Heart right ventricle (tissue), 16 donors: ENCODE measurements around the gene TGIF2. TPM values are rescaled to one million over a fixed set of nuclear protein-coding genes. Genes with fewer than 3 reads are reported as not detected.
"Not testable (repeated sequence)": the region's sequence is repeated elsewhere in the genome, so short reads cannot be mapped to it uniquely, and the experiment has no call there.

ENCODE experiments used
- ATAC-seq, 8 donors: fragments of 200-7000 bp; cut with Tn5 transposase; one replicate each; pipeline ENCODE4 v1.9.1; 2020; ENCODE audit warnings: mild to moderate bottlenecking in 8 of 8, moderate library complexity in 8 of 8, moderate number of reproducible peaks in 1 of 8
- DNase-seq, 2 donors: peaks; one replicate each; pipeline ENCODE4 v3.0.0-alpha.2; 2020
- H3K27ac ChIP-seq, 10 donors: fragments of 200-600 bp; sonication (generic) in 2 of 10; one replicate each; pipeline versions ENCODE4 v1.5.0 to v1.8.0; 2020 to 2022; ENCODE audit warnings: mild to moderate bottlenecking in 3 of 10
- H3K27me3 ChIP-seq, 7 donors: fragments of 200-600 bp; one replicate each; pipeline ENCODE4 v1.8.0; 2021 to 2022; ENCODE audit warnings: mild to moderate bottlenecking in 2 of 7
- H3K36me3 ChIP-seq, 9 donors: fragments of 200-600 bp; sonication (generic) in 1 of 9; one replicate each; pipeline versions ENCODE4 v1.5.0 to v1.8.0; 2020 to 2022; ENCODE audit warnings: mild to moderate bottlenecking in 2 of 9
- H3K4me1 ChIP-seq, 9 donors: fragments of 200-600 bp; sonication (generic) in 1 of 9; one replicate each; pipeline versions ENCODE4 v1.5.0 to v1.8.0; 2020 to 2022; ENCODE audit warnings: mild to moderate bottlenecking in 4 of 9
- H3K4me3 ChIP-seq, 10 donors: fragments of 200-600 bp; sonication (generic) in 2 of 10; one replicate each; pipeline versions ENCODE4 v1.5.0 to v1.8.0; 2020 to 2022; ENCODE audit warnings: mild to moderate bottlenecking in 7 of 10, moderate library complexity in 2 of 10
- H3K9me3 ChIP-seq, 11 donors: fragments of 200-600 bp in 10 of 11; sonication (generic) in 2 of 11; one replicate each; pipeline versions ENCODE4 v1.5.0 to v1.8.0; 2013 to 2022; ENCODE audit warnings: mild to moderate bottlenecking in 2 of 11, control low read depth in 1 of 11, moderate library complexity in 1 of 11
- CTCF ChIP-seq, 9 donors: fragments of 200-600 bp; sonication (generic) in 2 of 9; IDR thresholded peaks; one replicate each; pipeline versions ENCODE4 v1.5.0 to v1.8.0; 2021 to 2022; ENCODE audit warnings: antibody characterized with exemption in 9 of 9, mild to moderate bottlenecking in 5 of 9, moderate library complexity in 1 of 9
- WGBS, 2 donors: extraction: QIAGEN DNeasy Blood & Tissue Kit; methylation state at CpG; one replicate each; pipeline ENCODE4 v1.1.7; 2013; ENCODE audit warnings: inconsistent platforms in 1 of 2; 5-methylcytosine and 5-hydroxymethylcytosine counted together
- intact Hi-C, 10 donors: fragments of 100-400 bp; cut with DNase I; formaldehyde crosslinking; loops; one replicate each; pipeline versions ENCODE4 v1.11.1 to v1.14.2; 2022
- polyA plus RNA-seq, 2 donors: library from polyadenylated mRNA; stranded (reverse); fragments of 200-250 nt; gene quantifications; one replicate each; pipeline ENCODE4 v1.2.3, GENCODE V29; 2013
- total RNA-seq, 10 donors: library from RNA; stranded (reverse); fragmentation: NEBNext Ultra II Directional in 3 of 10; extraction: Animal tissue kit (Norgen Biotek cat#: 25700) in 3 of 10; gene quantifications; one replicate each; pipeline versions ENCODE4 v1.2.1 to v1.2.4, GENCODE V29; 2021 to 2023
- donor health status: Arrhythmogenic right ventricular cardiomyopathy.
- donor health status: ischemic (EF 13 %, LVEDD 7.1; RV severe dilation, severe dysfunction).
- donor health status: healthy with polysubstance abuse.
- donor health status: DM: no; HTN: yes; CAD: no.
- donor health status: DM: no; HTN: no; CAD: no.
- donor health status: ischemic (EF 25% LVEDD 6.9; RV normal size, moderate dysfunction).
- donor health status: ischemic (EF 25% LVEDD 5.7; RV mildly dilated, moderate dysfunction).
- donor health status: healthy.
- donor health status: DM: yes; HTN: yes; CAD: no.
- donor health status: Ischemic cardiomyopathy.
- donor health status: ischemic (EF 35%, LVEDD 5.7; RV mildly dilated, moderate dysfunction).
- donor health status: nonischemic (EF 11% LVEDD 7.7; RV severe dilation, severe dysfunction).
- donor health status: DM: yes; HTN: yes; CAD: no.
- donor health status: PGD.
- donor health status: ischemic (EF 29% LVEDD 5.4; RV normal size, mild dysfunction).
- donor health status: nonischemic (EF 23%, LVEDD 6.1; RV moderate dilation, normal function).

Gene TGIF2
- total and polyA plus RNA-seq, 12 donors = 2.9 to 13.8 (median 6.8) TPM

- DNase-seq (no peak), ATAC-seq (peak; percentile 35 to 54 (median 46))
- H3K36me3 ChIP-seq = peaks cover 0 to 40% (median 28%) of the 10 kb centered on the region in 9 donors
- H3K27me3 ChIP-seq = no peaks in the 10 kb centered on the region
- WGBS, 2 donors = 39 to 44% methylated on average over 15 of the region's 15 CpGs
- H3K4me1 ChIP-seq = peaks cover 0 to 52% (median 16%) of the 10 kb centered on the region in 9 donors
- intact Hi-C loops = loop anchor here in 2 of 10 donors (10.0 kb wide), 2 partner anchors 204 to 334 kb away; no protein-coding TSS in a partner anchor
- no peak overlapping the region for H3K4me3 ChIP-seq
- peak overlapping the region in 9 of 10 donors; percentile 14 to 71 (median 51) for H3K27ac ChIP-seq
- no peak for TF ChIP-seq CTCF (IDR thresholded peaks at IDR 0.05)
- H3K9me3 ChIP-seq = no peaks in the 10 kb centered on the region
Measured at GRCh38 chr20:36550790-36551299, 22.6 kb upstream of the TGIF2 start.

DNA sequence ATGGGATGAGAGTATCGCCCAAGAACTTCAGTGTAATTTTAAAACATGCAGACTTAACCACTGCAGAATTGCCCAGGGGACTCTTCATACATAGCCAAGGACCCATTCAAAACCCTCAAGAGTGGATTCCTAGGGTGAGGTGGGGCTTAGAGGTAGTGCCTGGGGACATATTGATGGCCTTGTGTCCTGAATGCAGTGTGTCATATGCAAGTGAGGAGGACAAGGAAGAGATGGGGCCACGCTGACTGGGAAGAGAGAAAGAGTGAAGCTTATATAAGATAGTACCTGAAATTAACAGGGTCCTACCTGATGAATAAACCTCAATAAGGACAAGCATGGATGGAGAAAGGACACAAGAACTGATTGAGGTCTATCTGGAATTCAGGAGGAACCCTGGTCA lies 18.1 kb upstream of the TGIF2 start:
- Histone ChIP-seq H3K36me3 (no peaks in the 10 kb centered on the region), H3K27me3 (no peaks in the 10 kb centered on the region), H3K27ac (no peak overlapping the region), H3K4me1 (peaks cover 0 to 18% (median 7%) of the 10 kb centered on the region in 9 donors), H3K9me3 (no peaks in the 10 kb centered on the region), H3K4me3 (no peak overlapping the region)
- TF ChIP-seq CTCF (IDR thresholded peaks at IDR 0.05) = no peak
- no peak for DNase-seq
- no peak for ATAC-seq
- intact Hi-C loops = loop anchor here in 9 of 10 donors (5.0 to 10.0 kb wide), 6 partner anchors 37 to 330 kb away; partner anchors contain the start of gene RAB5IF (in 3 of the 9)
- 88 to 96% methylated on average over 2 of the region's 2 CpGs for WGBS, 2 donors

DNA sequence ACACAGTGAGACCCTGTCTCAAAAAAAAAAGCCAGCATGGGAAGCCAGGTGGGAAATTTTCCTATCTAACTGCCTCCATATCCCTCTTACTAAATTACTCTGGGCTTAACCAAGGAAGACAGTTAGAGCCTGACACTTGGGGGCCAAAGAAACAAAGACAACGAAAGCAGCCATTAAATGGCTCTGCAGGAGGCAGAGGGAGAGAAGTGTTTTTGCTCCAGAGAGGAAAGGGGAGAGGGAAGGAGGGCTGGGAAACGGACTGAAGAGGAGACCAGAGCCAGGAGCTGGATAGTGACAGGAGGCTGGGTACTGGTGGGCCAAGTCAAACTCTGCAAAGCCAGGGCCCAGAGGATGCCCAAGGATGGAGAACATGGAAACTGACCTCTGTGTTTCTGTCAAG lies 10.7 kb upstream of the TGIF2 start:
- no peak for DNase-seq
- H3K27me3 ChIP-seq = no peaks in the 10 kb centered on the region
- no peaks in the 10 kb centered on the region for H3K36me3 ChIP-seq
- TF ChIP-seq CTCF (IDR thresholded peaks at IDR 0.05) = no peak
- intact Hi-C loops = no loop called here
- WGBS, 2 donors = 82 to 84% methylated on average over 2 of the region's 2 CpGs
- peaks cover 0 to 12% (median 5%) of the 10 kb centered on the region in 11 donors for H3K9me3 ChIP-seq
- no peak overlapping the region for H3K27ac ChIP-seq
- no peak for ATAC-seq
- H3K4me3 ChIP-seq = no peak overlapping the region
- no peaks in the 10 kb centered on the region for H3K4me1 ChIP-seq

- Histone ChIP-seq H3K9me3 (peaks cover 0 to 12% (median 5%) of the 10 kb centered on the region in 11 donors), H3K36me3 (no peaks in the 10 kb centered on the region), H3K4me3 (no peak overlapping the region), H3K27me3 (no peaks in the 10 kb centered on the region), H3K4me1 (no peaks in the 10 kb centered on the region), H3K27ac (no peak overlapping the region)
- no peak for TF ChIP-seq CTCF (IDR thresholded peaks at IDR 0.05)
- WGBS, 2 donors = 81 to 98% methylated on average over 1 of the region's 1 CpG
- intact Hi-C loops = no loop called here
- ATAC-seq (no peak), DNase-seq (no peak)
Measured at GRCh38 chr20:36563374-36563773, 10.0 kb upstream of the TGIF2 start.

DNA sequence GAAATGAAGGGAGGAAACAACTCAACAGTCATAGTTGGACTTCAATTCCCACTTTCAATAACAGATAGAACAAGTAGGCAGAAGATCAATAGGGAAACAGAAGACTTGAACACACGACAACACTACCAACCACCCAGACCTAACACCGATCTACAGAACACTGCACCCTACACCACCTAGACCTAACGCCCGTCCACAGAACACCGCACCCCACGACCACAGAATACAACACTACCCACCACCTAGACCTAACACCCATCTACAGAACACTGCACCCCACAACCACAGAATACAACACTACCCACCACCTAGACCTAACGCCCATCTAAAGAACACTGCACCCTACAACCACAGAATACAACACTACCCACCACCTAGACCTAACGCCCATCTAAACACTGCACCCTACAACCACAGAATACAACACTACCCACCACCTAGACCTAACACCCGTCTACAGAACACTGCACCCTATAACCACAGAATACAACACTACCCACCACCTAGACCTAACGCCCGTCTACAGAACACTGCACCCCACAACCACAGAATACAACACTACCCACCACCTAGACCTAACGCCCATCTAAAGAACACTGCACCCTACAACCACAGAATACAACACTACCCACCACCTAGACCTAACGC lies 9.2 kb upstream of the TGIF2 start:
- ATAC-seq, H3K36me3 ChIP-seq, H3K27me3 ChIP-seq, H3K4me1 ChIP-seq, DNase-seq, intact Hi-C loops, H3K27ac ChIP-seq, H3K4me3 ChIP-seq: not testable (repeated sequence)
- WGBS, 2 donors = 96% methylated on average over 12 to 13 of the region's 13 CpGs
- peaks cover 0 to 12% (median 5%) of the 10 kb centered on the region in 11 donors for H3K9me3 ChIP-seq

DNA sequence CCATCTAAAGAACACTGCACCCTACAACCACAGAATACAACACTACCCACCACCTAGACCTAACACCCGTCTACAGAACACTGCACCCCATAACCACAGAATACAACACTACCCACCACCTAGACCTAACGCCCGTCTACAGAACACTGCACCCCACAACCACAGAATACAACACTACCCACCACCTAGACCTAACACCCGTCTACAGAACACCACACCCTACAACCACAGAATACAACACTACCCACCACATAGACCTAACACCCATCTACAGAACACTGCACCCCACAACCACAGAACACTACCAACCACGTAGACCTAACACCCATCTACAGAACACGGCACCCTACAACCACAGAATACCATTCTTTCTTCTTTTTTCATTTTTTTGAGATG lies 8.7 kb upstream of the TGIF2 start:
- not testable (repeated sequence) for ATAC-seq

More for the DNA sequence above, 8.7 kb upstream of the TGIF2 start:
- H3K27ac ChIP-seq, H3K4me1 ChIP-seq, H3K4me3 ChIP-seq, H3K36me3 ChIP-seq, intact Hi-C loops, H3K27me3 ChIP-seq, DNase-seq: not testable (repeated sequence)
- WGBS, 2 donors = 97 to 98% methylated on average over 6 of the region's 6 CpGs
- H3K9me3 ChIP-seq = peaks cover 0 to 12% (median 5%) of the 10 kb centered on the region in 11 donors
